ENCODE results near the gene ASMTL.

ASMTL gene

DNA sequence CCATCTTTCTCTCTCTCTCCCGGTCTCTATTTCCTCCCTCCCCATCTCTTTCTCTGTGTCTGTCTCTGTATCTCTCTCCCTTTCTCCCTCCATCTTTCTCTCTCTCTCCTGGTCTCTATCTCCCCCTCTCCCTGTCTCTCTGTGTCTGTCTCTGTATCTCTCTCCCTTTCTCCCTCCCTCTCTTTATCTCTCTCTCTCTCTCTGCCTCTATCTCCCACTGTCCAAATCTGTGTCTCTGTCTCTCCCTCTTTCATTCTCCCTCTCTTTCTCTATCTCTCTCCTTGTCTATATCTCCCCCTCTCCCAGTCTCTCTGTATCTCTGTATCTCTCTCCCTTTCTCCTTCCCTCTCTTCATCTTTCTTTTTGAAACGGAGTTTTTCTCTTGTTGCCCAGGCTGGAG, 92.5 kb downstream of the ASMTL start:
- TF ChIP-seq NFRKB (IDR thresholded peaks at IDR 0.05) = no peak
- TF ChIP-seq LEF1 (IDR thresholded peaks at IDR 0.05; ENCODE audit: borderline replicate concordance) = no peak
- no peak for TF ChIP-seq HDGF (IDR thresholded peaks at IDR 0.05; ENCODE audit: borderline replicate concordance)
- no peak for TF ChIP-seq TARDBP (IDR thresholded peaks at IDR 0.05)
- no peak for TF ChIP-seq FOXK2 (IDR thresholded peaks at IDR 0.05)
- no peak for TF ChIP-seq ELF4 (IDR thresholded peaks at IDR 0.05)
- TF ChIP-seq L3MBTL2 (conservative IDR thresholded peaks at IDR 0.05) = no peak
- no peak for TF ChIP-seq FOXM1 (IDR thresholded peaks at IDR 0.05; ENCODE audit: borderline replicate concordance)
- TF ChIP-seq BHLHE40 (IDR thresholded peaks at IDR 0.05; ENCODE audit: borderline replicate concordance) = no peak
- TF ChIP-seq SUZ12 (IDR thresholded peaks at IDR 0.05) = no peak
- TF ChIP-seq ARNT (IDR thresholded peaks at IDR 0.05) = no peak
- no peak for TF ChIP-seq FOXA1 (IDR thresholded peaks at IDR 0.05)
- TF ChIP-seq ZNF384 (IDR thresholded peaks at IDR 0.05) = no peak
- TF ChIP-seq SP1 (IDR thresholded peaks at IDR 0.05) = no peak
- TF ChIP-seq CTBP1 (IDR thresholded peaks at IDR 0.05; ENCODE audit: borderline replicate concordance) = no peak
- TF ChIP-seq, protein P1, sequence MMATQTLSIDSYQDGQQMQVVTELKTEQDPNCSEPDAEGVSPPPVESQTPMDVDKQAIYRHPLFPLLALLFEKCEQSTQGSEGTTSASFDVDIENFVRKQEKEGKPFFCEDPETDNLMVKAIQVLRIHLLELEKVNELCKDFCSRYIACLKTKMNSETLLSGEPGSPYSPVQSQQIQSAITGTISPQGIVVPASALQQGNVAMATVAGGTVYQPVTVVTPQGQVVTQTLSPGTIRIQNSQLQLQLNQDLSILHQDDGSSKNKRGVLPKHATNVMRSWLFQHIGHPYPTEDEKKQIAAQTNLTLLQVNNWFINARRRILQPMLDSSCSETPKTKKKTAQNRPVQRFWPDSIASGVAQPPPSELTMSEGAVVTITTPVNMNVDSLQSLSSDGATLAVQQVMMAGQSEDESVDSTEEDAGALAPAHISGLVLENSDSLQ (IDR thresholded peaks at IDR 0.05) = no peak
- no peak for DNase-seq (ENCODE audit: extremely low spot score)
- CTCF ChIA-PET = no interaction called here
- POLR2A ChIA-PET = no interaction called here

DNA sequence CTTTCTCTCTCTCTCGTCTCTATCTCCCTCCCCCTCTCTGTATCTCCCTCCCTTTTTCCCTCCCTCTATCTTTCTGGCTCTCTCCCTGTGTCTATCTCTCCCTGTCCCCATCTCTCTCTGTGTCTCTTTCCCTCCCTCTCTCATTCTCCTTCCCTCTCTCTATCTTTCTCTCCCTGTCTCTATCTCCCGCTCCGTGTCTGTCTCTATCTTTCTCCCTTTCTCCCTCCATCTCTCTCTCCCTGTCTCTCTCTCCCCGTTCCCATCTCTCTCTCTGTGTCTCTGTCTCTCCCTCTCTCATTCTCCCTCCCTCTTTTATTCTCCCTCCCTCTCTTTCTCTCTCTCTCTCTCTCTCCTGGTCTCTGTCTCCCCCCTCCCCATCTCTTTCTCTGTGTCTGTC, 93.2 kb downstream of the ASMTL start:
- TF ChIP-seq ELF4 (IDR thresholded peaks at IDR 0.05) = no peak
- no peak for TF ChIP-seq L3MBTL2 (conservative IDR thresholded peaks at IDR 0.05)
- ChIA-PET POLR2A (no interaction called here), CTCF (no interaction called here)
- no peak for DNase-seq (ENCODE audit: extremely low spot score)

DNA sequence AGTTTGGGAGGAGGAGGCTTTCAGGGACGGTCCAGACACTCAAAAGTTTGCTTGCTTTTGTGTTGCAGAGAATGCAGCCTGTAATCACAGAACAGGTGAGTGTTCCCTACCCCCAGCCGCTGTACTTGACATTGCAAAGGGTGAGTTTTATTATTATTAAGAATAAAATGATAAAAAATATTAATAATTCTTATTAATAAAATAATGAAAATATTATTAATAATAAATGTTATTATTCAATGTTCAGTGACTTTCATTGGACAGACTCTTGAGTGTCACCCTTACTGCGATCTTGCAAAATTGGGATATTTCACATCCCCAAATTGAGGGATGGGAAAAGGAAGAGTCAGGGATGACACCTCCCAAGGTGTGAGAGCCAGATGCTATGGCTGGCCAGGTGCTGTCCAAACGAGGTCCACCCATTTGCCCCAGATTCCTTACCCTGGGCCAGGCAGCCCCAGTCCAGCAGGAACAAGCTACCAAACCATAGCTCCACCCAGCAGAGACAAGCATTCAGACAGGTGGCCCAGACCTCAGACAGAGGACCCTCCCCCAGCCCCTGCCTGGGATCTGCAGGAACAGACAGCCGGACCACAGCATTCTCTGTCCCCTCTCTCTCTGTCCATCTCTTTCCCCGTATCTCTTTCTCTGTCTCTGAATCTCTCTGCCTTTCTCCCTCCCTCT, 93.8 kb downstream of the ASMTL start:
- TF ChIP-seq SP1 (IDR thresholded peaks at IDR 0.05) (no peak), HDGF (IDR thresholded peaks at IDR 0.05; ENCODE audit: borderline replicate concordance) (no peak)
- CTCF ChIA-PET = no interaction called here
- POLR2A ChIA-PET = no interaction called here
- DNase-seq (ENCODE audit: extremely low spot score) = no peak

DNA sequence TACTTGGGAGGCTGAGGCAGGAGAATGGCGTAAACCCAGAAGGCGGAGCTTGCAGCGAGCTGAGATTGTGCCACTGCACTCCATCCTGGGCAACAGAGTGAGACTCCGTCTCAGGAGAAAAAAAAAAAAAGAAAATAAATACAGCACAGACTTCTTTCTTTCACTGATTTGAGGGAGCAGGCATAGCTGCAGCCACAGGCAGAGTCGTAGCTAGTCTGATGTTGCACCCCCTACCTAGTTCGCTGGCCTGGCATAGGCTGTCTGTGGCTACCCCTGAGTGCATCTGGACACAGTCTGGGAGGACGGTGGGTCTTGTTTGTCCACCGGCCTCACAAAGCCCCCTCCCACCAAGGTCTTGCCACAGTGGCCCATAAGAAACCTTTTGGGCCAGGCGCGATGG, 94.7 kb downstream of the ASMTL start:
- ChIA-PET CTCF (no interaction called here), POLR2A (no interaction called here)
- no peak for TF ChIP-seq CTBP1 (IDR thresholded peaks at IDR 0.05; ENCODE audit: borderline replicate concordance)
- no peak for TF ChIP-seq ELF4 (IDR thresholded peaks at IDR 0.05)
- no peak for TF ChIP-seq SUZ12 (IDR thresholded peaks at IDR 0.05)
- TF ChIP-seq BHLHE40 (IDR thresholded peaks at IDR 0.05; ENCODE audit: borderline replicate concordance) = no peak
- TF ChIP-seq ARNT (IDR thresholded peaks at IDR 0.05) = no peak
- TF ChIP-seq FOXM1 (IDR thresholded peaks at IDR 0.05; ENCODE audit: borderline replicate concordance) = no peak
- TF ChIP-seq FOXA1 (IDR thresholded peaks at IDR 0.05) = no peak
- TF ChIP-seq SP1 (IDR thresholded peaks at IDR 0.05) = no peak
- TF ChIP-seq TARDBP (IDR thresholded peaks at IDR 0.05) = no peak
- no peak for TF ChIP-seq L3MBTL2 (conservative IDR thresholded peaks at IDR 0.05)
- no peak for TF ChIP-seq FOXK2 (IDR thresholded peaks at IDR 0.05)
- no peak for TF ChIP-seq HDGF (IDR thresholded peaks at IDR 0.05; ENCODE audit: borderline replicate concordance)
- TF ChIP-seq, protein P1 (IDR thresholded peaks at IDR 0.05) = no peak
- no peak for TF ChIP-seq LEF1 (IDR thresholded peaks at IDR 0.05; ENCODE audit: borderline replicate concordance)
- TF ChIP-seq ZNF384 (IDR thresholded peaks at IDR 0.05) = no peak
- DNase-seq (ENCODE audit: extremely low spot score) = no peak

DNA sequence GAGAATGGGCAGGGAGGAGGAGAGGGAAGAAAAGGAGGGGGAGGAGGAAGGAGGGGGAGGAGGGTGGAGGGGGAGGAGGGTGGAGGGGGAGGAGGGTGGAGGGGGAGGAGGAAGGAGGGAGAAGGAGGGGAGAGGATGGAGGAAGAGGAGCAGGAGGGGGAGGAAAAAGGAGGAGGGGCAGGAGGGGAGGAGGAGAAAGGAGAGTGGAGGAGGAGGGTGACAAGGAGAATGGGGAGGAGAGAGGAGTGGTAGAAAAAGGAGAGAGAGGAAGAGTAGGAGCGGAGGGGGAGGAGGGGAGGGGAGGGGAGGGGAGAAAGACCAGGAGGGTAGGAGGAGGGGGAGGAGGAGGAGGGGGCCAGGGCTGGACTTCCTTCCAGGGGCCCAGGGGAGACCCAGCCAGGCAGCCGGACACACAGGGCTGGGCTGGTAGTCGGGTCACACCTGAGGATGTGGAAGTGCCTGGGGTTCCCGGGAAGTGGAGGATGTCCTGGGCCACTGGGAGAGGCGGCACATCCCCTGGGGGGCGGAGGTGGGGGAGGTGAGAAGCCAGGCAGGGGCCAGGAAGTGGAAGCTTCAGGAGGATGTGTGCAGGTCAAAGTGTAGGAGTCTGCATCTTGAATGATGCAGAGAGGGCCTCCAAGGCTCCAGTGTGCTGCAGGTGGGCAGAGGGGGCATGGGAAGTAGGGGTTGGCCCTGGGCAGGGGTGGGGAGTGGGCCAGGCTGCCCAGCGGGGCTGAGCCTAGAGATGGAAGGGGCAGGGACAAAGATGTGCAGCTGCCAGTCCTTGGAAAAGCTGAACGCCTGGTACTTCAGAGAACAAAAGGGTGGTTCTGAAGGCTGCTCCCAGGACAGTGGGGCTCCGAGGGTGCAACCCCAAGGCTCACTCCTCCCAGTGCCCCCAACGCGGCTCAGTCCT, 97.3 kb downstream of the ASMTL start:
- ChIA-PET CTCF (no interaction called here), POLR2A (no interaction called here)
- no peak for DNase-seq (ENCODE audit: extremely low spot score)
- no peak for TF ChIP-seq FOXA1 (IDR thresholded peaks at IDR 0.05)
- TF ChIP-seq ELF4 (IDR thresholded peaks at IDR 0.05) = no peak
- TF ChIP-seq, protein P1 (IDR thresholded peaks at IDR 0.05) = no peak
- no peak for TF ChIP-seq BHLHE40 (IDR thresholded peaks at IDR 0.05; ENCODE audit: borderline replicate concordance)
- no peak for TF ChIP-seq TARDBP (IDR thresholded peaks at IDR 0.05)
- TF ChIP-seq LEF1 (IDR thresholded peaks at IDR 0.05; ENCODE audit: borderline replicate concordance) = no peak
- TF ChIP-seq FOXK2 (IDR thresholded peaks at IDR 0.05) = no peak
- no peak for TF ChIP-seq L3MBTL2 (conservative IDR thresholded peaks at IDR 0.05)
- TF ChIP-seq ARNT (IDR thresholded peaks at IDR 0.05) = no peak
- no peak for TF ChIP-seq ZNF384 (IDR thresholded peaks at IDR 0.05)
- TF ChIP-seq SUZ12 (IDR thresholded peaks at IDR 0.05) = no peak
- no peak for TF ChIP-seq HDGF (IDR thresholded peaks at IDR 0.05; ENCODE audit: borderline replicate concordance)
- TF ChIP-seq NFRKB (IDR thresholded peaks at IDR 0.05) = no peak
- no peak for TF ChIP-seq FOXM1 (IDR thresholded peaks at IDR 0.05; ENCODE audit: borderline replicate concordance)
- TF ChIP-seq SP1 (IDR thresholded peaks at IDR 0.05) = no peak
- TF ChIP-seq CTBP1 (IDR thresholded peaks at IDR 0.05; ENCODE audit: borderline replicate concordance) = no peak
